ENCODE measurements around the gene SIAH2. TPM values are rescaled to one million over a fixed set of nuclear protein-coding genes. Genes with fewer than 3 reads are reported as not detected.

SIAH2 gene
- total RNA-seq, 8 experiments from 2014 or later, result 7.1 to 29.4 (median 17.0) TPM

GRCh38 chr3:150766742-150767141, 3.8 kb upstream of the SIAH2 start:
- ATAC-seq (replicated peaks in 6 of 8), result no peak
- Histone ChIP-seq H3K27ac (no peak overlapping the region), H3K4me3 (no peak overlapping the region), H3K4me1 (replicated peaks in 1 of 2) (peaks cover 6% of the 10 kb centered on the region in 2 donors)
- 41 to 100% (median 65%) methylated on average over 1 to 3 of the region's 3 CpGs; no CpG with 5 or more reads in 4 of the 10 experiments for WGBS, 10 experiments
- in situ Hi-C loops (cut with MboI; ENCODE audit: low pct_unique_long_range_greater_than_20kb in 2 of 9, low sequenced_read_pairs in 9 of 9, unreplicated experiment in 9 of 9), result no loop called here

- no peak overlapping the region for H3K27ac ChIP-seq
- 52 to 90% (median 62%) methylated on average over 1 to 6 of the region's 8 CpGs; no CpG with 5 or more reads in 2 of the 10 experiments for WGBS, 10 experiments
- H3K4me3 ChIP-seq, result no peak overlapping the region
- in situ Hi-C loops (cut with MboI; ENCODE audit: low pct_unique_long_range_greater_than_20kb in 2 of 9, low sequenced_read_pairs in 9 of 9, unreplicated experiment in 9 of 9), result no loop called here
- peak in 1 of 8 experiments; percentile 1 for ATAC-seq (replicated peaks in 6 of 8)
- H3K4me1 ChIP-seq (replicated peaks in 1 of 2), result peaks cover 6 to 9% of the 10 kb centered on the region in 2 donors
Observed at GRCh38 chr3:150765949-150766720, 3.2 kb upstream of the SIAH2 start.

DNA sequence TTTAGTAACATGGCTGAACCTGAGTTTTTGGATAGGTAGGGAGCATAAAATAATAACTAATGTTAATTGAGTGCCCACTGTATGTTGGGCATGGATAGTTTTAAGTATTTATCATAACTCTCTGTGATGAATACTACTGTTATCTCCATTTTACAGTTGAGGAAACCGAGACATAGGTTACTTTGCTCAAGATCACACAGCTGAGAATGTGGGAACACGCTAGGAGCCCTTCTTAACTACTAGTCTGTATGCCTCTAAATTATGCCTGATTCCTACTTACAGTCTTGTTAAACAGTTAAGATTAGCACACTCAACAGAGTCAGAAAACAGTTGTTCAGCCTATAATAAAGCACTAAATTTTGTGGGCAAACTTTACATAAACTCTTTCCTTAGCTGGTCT, 2.0 kb upstream of the SIAH2 start:
- in situ Hi-C loops (cut with MboI; ENCODE audit: low pct_unique_long_range_greater_than_20kb in 2 of 9, low sequenced_read_pairs in 9 of 9, unreplicated experiment in 9 of 9), result no loop called here
- Histone ChIP-seq H3K4me1 (replicated peaks in 1 of 2) (peaks cover 10 to 20% of the 10 kb centered on the region in 2 donors), H3K27ac (no peak overlapping the region), H3K4me3 (peak overlapping the region in 1 of 5 donors; percentile 53)
- 83 to 100% (median 100%) methylated on average over 1 to 2 of the region's 2 CpGs; no CpG with 5 or more reads in 4 of the 10 experiments for WGBS, 10 experiments
- ATAC-seq (replicated peaks in 6 of 8), result no peak

DNA sequence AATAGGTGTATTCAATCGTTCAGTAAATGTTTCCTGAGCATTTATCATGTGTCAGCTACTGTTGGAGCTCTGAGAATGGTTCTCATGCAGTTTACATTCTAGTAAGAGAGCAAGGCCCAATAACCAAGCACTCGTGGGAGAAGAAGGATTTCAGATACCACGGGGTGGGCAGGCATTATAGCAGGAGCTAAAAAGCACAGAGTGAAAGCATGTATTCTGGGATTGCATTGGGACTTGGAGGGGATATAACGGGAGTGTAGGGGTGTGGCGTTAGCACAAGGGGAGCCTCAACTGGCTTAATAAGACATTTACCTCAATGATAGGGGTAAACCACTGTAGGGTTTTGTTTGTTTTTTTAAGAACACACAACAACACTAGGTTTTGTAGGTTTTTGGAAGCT, 1.6 kb upstream of the SIAH2 start:
- in situ Hi-C loops (cut with MboI; ENCODE audit: low pct_unique_long_range_greater_than_20kb in 2 of 9, low sequenced_read_pairs in 9 of 9, unreplicated experiment in 9 of 9), result no loop called here
- Histone ChIP-seq H3K4me1 (replicated peaks in 1 of 2) (peaks cover 13 to 21% of the 10 kb centered on the region in 2 donors), H3K27ac (no peak overlapping the region), H3K4me3 (peak overlapping the region; percentile 53 to 93 (median 78))
- no peak for ATAC-seq (replicated peaks in 6 of 8)
- WGBS, 10 experiments, result 17 to 93% (median 55%) methylated on average over 1 to 5 of the region's 5 CpGs; no CpG with 5 or more reads in 1 of the 10 experiments

DNA sequence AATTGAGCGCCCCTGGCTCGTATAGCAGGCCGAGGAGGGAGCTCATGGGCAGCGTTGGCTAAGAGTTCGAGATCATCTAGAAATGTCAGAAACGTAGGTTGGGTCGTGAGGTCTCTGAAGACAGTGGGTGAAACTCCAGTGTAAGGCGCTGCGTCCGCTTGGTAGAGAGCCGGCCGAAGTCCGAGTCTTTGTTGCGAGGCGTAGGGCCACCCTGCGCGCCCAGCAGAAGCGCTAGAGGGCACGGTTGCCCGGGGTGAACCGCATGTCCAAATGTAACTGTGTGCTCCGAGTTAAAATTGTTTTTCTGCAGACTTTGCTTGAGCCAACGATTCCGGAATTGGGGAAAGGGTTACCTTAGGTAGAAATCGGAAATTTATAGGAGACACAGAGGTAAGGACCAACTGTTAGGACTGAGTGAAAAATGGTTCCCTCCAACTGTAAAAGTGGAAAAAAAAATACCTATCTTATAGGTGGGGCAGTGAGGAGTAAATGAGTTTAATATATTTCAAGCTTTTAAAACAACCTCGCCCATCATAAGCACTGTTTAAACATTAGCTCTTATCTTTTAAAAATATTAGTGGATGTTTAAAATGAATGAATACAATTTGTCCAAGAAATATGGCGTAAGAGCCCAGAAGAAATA, 993 bp upstream of the SIAH2 start:
- H3K4me3 ChIP-seq, result peak overlapping the region; percentile 53 to 93 (median 78)
- 10 to 100% (median 35%) methylated on average over 1 to 18 of the region's 27 CpGs for WGBS, 10 experiments
- ATAC-seq (replicated peaks in 6 of 8), result peak; percentile 25 to 46 (median 37)
- H3K27ac ChIP-seq, result peak overlapping the region; percentile 71 to 91
- H3K4me1 ChIP-seq (replicated peaks in 1 of 2), result peaks cover 13 to 21% of the 10 kb centered on the region in 2 donors
- in situ Hi-C loops (cut with MboI; ENCODE audit: low pct_unique_long_range_greater_than_20kb in 2 of 9, low sequenced_read_pairs in 9 of 9, unreplicated experiment in 9 of 9), result no loop called here

DNA sequence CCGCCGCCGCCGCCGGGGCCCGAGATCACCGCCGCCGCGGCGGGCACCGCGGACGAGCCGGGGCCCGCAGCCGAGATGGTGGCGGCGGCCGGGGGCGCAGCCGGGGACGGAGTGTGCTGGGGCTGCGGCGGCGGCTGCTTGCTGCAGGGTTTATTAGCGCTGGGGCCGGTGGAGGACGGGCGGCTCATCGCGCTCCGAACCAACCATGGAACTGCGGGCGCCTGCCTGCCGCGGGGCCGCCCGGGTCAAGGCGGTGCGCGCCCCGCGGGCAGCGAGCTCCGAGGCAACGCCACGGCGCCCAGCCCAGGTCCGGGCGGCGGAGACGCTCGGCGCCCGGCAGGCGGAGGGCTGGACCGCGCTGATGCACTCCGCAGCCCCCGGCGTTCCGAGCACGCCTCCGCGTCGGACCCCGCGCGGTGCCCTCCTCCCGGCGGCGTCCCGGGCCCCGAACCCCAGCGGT, 277 bp downstream of the SIAH2 start:
- peak overlapping the region; percentile 71 to 91 for H3K27ac ChIP-seq
- ATAC-seq (replicated peaks in 6 of 8), result no peak
- no CpG with 5 or more reads among the region's 76 CpGs for WGBS, 10 experiments
- peaks cover 13 to 21% of the 10 kb centered on the region in 2 donors for H3K4me1 ChIP-seq (replicated peaks in 1 of 2)
- in situ Hi-C loops (cut with MboI; ENCODE audit: low pct_unique_long_range_greater_than_20kb in 2 of 9, low sequenced_read_pairs in 9 of 9, unreplicated experiment in 9 of 9), result no loop called here
- peak overlapping the region; percentile 53 to 93 (median 78) for H3K4me3 ChIP-seq

- ATAC-seq (replicated peaks in 6 of 8), result peak in 4 of 8 experiments; percentile 1 to 5 (median 2)
- in situ Hi-C loops (cut with MboI; ENCODE audit: low pct_unique_long_range_greater_than_20kb in 2 of 9, low sequenced_read_pairs in 9 of 9, unreplicated experiment in 9 of 9), result no loop called here
- peaks cover 13 to 21% of the 10 kb centered on the region in 2 donors for H3K4me1 ChIP-seq (replicated peaks in 1 of 2)
- H3K27ac ChIP-seq, result peak overlapping the region; percentile 71 to 91
- WGBS, 10 experiments, result 0 to 1% (median 0%) methylated on average over 1 to 22 of the region's 48 CpGs; no CpG with 5 or more reads in 2 of the 10 experiments
- peak overlapping the region; percentile 53 to 93 (median 78) for H3K4me3 ChIP-seq
Observed at GRCh38 chr3:150761831-150762661, 923 bp downstream of the SIAH2 start.

DNA sequence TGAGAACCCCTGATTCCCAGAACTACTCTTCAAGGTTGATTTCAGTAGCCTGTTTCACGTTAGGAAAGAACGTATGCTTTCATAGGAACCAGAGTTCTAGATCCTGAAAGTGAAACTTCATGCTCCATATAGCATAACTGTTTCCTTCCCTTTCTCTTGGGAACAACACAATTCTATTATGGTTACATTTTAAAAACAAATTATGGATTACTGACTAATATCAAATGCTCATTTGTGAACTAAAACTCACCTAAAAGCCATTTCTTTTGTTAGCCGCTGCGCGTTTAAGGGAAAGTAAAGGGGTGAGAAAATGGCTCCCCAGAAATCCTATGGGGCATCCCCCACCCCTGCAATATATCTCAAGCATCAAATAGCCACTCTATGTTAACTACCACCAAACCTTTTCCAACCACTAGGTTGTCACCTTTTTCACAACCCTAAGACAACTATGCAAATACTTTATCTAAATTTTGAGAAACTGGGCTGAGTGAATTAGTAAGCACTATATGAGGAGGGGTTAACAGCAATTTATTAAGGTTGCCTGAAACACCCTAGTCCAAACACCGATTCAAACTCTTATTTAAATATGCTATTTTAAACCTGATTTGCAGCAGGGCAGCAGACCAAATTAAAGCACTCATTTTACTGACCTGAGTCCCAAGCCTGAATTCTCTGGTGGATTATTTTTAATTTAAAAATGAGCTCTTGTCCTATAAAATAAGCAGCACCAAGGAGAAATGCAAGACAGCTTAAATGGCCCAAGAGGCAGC, 2.4 kb downstream of the SIAH2 start:
- in situ Hi-C loops (cut with MboI; ENCODE audit: low pct_unique_long_range_greater_than_20kb in 2 of 9, low sequenced_read_pairs in 9 of 9, unreplicated experiment in 9 of 9), result no loop called here
- peak overlapping the region; percentile 53 to 93 (median 78) for H3K4me3 ChIP-seq
- no peak for ATAC-seq (replicated peaks in 6 of 8)
- H3K4me1 ChIP-seq (replicated peaks in 1 of 2), result peaks cover 13 to 21% of the 10 kb centered on the region in 2 donors
- 0 to 88% (median 68%) methylated on average over 1 to 6 of the region's 6 CpGs; no CpG with 5 or more reads in 1 of the 10 experiments for WGBS, 10 experiments
- no peak overlapping the region for H3K27ac ChIP-seq

GRCh38 chr3:150759947-150760346, 3.0 kb downstream of the SIAH2 start:
- H3K4me1 ChIP-seq (replicated peaks in 1 of 2), result peaks cover 13 to 22% of the 10 kb centered on the region in 2 donors
- no peak overlapping the region for H3K27ac ChIP-seq
- peak overlapping the region; percentile 53 to 93 (median 78) for H3K4me3 ChIP-seq
- 60 to 100% (median 83%) methylated on average over 1 of the region's 2 CpGs; no CpG with 5 or more reads in 7 of the 10 experiments for WGBS, 10 experiments
- in situ Hi-C loops (cut with MboI; ENCODE audit: low pct_unique_long_range_greater_than_20kb in 2 of 9, low sequenced_read_pairs in 9 of 9, unreplicated experiment in 9 of 9), result no loop called here
- ATAC-seq (replicated peaks in 6 of 8), result no peak

DNA sequence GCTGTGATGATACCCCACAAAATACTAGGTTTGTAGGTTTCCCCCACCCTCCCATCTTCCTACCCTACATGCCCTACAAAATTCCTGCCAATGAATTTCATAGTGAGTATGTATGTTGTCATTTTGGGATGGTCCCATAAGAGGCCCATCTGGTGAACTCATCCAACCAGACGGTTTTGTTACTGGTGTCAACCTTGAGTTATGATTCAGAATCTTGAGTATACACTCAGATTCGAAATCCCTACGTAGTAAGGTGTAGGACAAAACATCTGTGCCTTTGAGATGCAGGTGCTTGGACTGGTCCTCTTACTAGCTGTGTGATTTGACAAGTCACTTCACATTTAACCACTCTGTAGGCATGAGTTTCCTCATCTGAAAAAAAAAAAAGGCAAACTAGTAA, 3.6 kb downstream of the SIAH2 start:
- Histone ChIP-seq H3K27ac (no peak overlapping the region), H3K4me1 (replicated peaks in 1 of 2) (peaks cover 7 to 22% of the 10 kb centered on the region in 2 donors), H3K4me3 (no peak overlapping the region)
- no peak for ATAC-seq (replicated peaks in 6 of 8)
- in situ Hi-C loops (cut with MboI; ENCODE audit: low pct_unique_long_range_greater_than_20kb in 2 of 9, low sequenced_read_pairs in 9 of 9, unreplicated experiment in 9 of 9), result no loop called here
- 71 to 100% (median 100%) methylated on average over 1 to 3 of the region's 3 CpGs; no CpG with 5 or more reads in 6 of the 10 experiments for WGBS, 10 experiments

GRCh38 chr3:150757768-150758167, 5.2 kb downstream of the SIAH2 start:
- Histone ChIP-seq H3K4me3 (no peak overlapping the region), H3K4me1 (replicated peaks in 1 of 2) (peaks cover 7 to 21% of the 10 kb centered on the region in 2 donors), H3K27ac (no peak overlapping the region)
- no peak for ATAC-seq (replicated peaks in 6 of 8)
- in situ Hi-C loops (cut with MboI; ENCODE audit: low pct_unique_long_range_greater_than_20kb in 2 of 9, low sequenced_read_pairs in 9 of 9, unreplicated experiment in 9 of 9), result no loop called here

DNA sequence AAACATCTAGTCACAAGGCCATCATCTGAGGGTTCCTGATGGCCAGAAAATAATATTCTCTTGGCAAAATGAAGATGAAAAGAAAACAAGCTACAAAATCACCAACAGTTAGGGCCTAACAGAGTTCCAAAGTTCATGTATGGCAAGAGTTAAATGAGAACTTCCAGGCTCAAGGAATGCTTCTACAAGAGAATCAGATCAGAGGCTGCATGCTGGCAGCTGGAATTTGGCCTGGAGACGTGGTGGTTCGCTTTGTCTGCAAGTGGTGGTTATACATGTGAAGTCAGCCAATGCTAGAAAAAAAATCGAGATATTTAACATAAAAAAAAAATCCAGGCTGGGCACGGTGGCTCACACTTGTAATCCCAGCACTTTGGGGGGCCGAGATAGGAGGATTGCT, 5.6 kb downstream of the SIAH2 start:
- no peak for ATAC-seq (replicated peaks in 6 of 8)
- in situ Hi-C loops (cut with MboI; ENCODE audit: low pct_unique_long_range_greater_than_20kb in 2 of 9, low sequenced_read_pairs in 9 of 9, unreplicated experiment in 9 of 9), result no loop called here

More for the DNA sequence above, 5.6 kb downstream of the SIAH2 start:
- Histone ChIP-seq H3K4me3 (no peak overlapping the region), H3K27ac (no peak overlapping the region), H3K4me1 (replicated peaks in 1 of 2) (peaks cover 7 to 21% of the 10 kb centered on the region in 2 donors)
- 20 to 71% (median 60%) methylated on average over 1 to 4 of the region's 5 CpGs; no CpG with 5 or more reads in 5 of the 10 experiments for WGBS, 10 experiments
